Neutrophil (primary cell): ENCODE measurements around the gene DSG3.
"Not testable (repeated sequence)": the region's sequence is repeated elsewhere in the genome, so short reads cannot be mapped to it uniquely, and the experiment has no call there.

Source experiments
- H3K27ac ChIP-seq: fragments of 200-600 bp; sonication (generic); 2 replicates; pipeline ENCODE4 v1.5.1; 2016; ENCODE audit warnings: mild to moderate bottlenecking, moderate library complexity
- H3K27me3 ChIP-seq: fragments of 200-600 bp; sonication (generic); 2 replicates; pipeline ENCODE4 v1.6.0; 2016; ENCODE audit warnings: mild to moderate bottlenecking
- H3K36me3 ChIP-seq: fragments of 200-600 bp; sonication (generic); 2 replicates; pipeline ENCODE4 v1.5.1; 2017
- H3K4me1 ChIP-seq, 2 experiments: fragments of 200-600 bp in 1 of 2; sonication (generic) in 1 of 2; 1 replicate in 1 of 2; 2 replicates in 1 of 2; pipeline versions ENCODE4 v1.5.1 to v1.6.1; 2013 to 2016; ENCODE audit warnings: low read depth in 1 of 2, low read length in 1 of 2, mild to moderate bottlenecking in 1 of 2, moderate library complexity in 1 of 2; ENCODE audit not compliant: control insufficient read depth in 1 of 2, insufficient read depth in 1 of 2
- H3K4me3 ChIP-seq, 2 experiments: fragments of 200-600 bp in 1 of 2; sonication (generic) in 1 of 2; 1 replicate in 1 of 2; 2 replicates in 1 of 2; pipeline ENCODE4 v1.5.1; 2013 to 2016; ENCODE audit warnings: low read depth in 1 of 2, low read length in 1 of 2, mild to moderate bottlenecking in 1 of 2, moderate library complexity in 1 of 2
- H3K9me3 ChIP-seq: fragments of 200-600 bp; sonication (generic); 2 replicates; pipeline ENCODE4 v1.5.1; 2016
- CTCF ChIP-seq: fragments of 200-600 bp; sonication (generic); IDR thresholded peaks from 2 replicates; pipeline ENCODE4 v1.5.1; 2016; ENCODE audit warnings: antibody characterized with exemption

Gene DSG3

GRCh38 chr18:31490387-31490786, 42.8 kb downstream of the DSG3 start:
- H3K36me3 ChIP-seq, result no peaks in the 10 kb centered on the region
- H3K9me3 ChIP-seq, result no peaks in the 10 kb centered on the region
- no peak overlapping the region for H3K4me3 ChIP-seq
- H3K27me3 ChIP-seq, result peaks cover 9% of the 10 kb centered on the region
- H3K27ac ChIP-seq, result no peak overlapping the region
- TF ChIP-seq CTCF, result no peak
- H3K4me1 ChIP-seq, result no peaks in the 10 kb centered on the region

- H3K9me3 ChIP-seq, result no peaks in the 10 kb centered on the region
- no peak for TF ChIP-seq CTCF
- H3K27me3 ChIP-seq, result peaks cover 14% of the 10 kb centered on the region
- H3K27ac ChIP-seq, result no peak overlapping the region
- no peaks in the 10 kb centered on the region for H3K36me3 ChIP-seq
- H3K4me1 ChIP-seq, result no peaks in the 10 kb centered on the region
- no peak overlapping the region for H3K4me3 ChIP-seq
Measured at GRCh38 chr18:31490833-31491232, 43.3 kb downstream of the DSG3 start.

- Histone ChIP-seq H3K4me3 (no peak overlapping the region), H3K9me3 (no peaks in the 10 kb centered on the region), H3K36me3 (no peaks in the 10 kb centered on the region), H3K27me3 (peaks cover 21% of the 10 kb centered on the region), H3K27ac (no peak overlapping the region), H3K4me1 (no peaks in the 10 kb centered on the region)
- TF ChIP-seq CTCF, result no peak
Measured at GRCh38 chr18:31491586-31491985, 44.0 kb downstream of the DSG3 start.

- Histone ChIP-seq H3K27me3 (peaks cover 32% of the 10 kb centered on the region), H3K9me3 (no peaks in the 10 kb centered on the region), H3K27ac (no peak overlapping the region), H3K4me1 (peaks cover 0 to 4% of the 10 kb centered on the region in 2 experiments), H3K4me3 (no peak overlapping the region), H3K36me3 (no peaks in the 10 kb centered on the region)
- TF ChIP-seq CTCF, result no peak
Measured at GRCh38 chr18:31492671-31493070, 45.1 kb downstream of the DSG3 start.

GRCh38 chr18:31493171-31493570, 45.6 kb downstream of the DSG3 start:
- H3K27me3 ChIP-seq, result peaks cover 37% of the 10 kb centered on the region
- TF ChIP-seq CTCF, result no peak
- H3K27ac ChIP-seq, result no peak overlapping the region
- H3K36me3 ChIP-seq, result no peaks in the 10 kb centered on the region
- H3K4me1 ChIP-seq, result peaks cover 1 to 9% of the 10 kb centered on the region in 2 experiments
- no peak overlapping the region for H3K4me3 ChIP-seq
- no peaks in the 10 kb centered on the region for H3K9me3 ChIP-seq

- Histone ChIP-seq H3K27me3 (peaks cover 45% of the 10 kb centered on the region), H3K4me3 (no peak overlapping the region), H3K36me3 (no peaks in the 10 kb centered on the region), H3K9me3 (no peaks in the 10 kb centered on the region), H3K27ac (no peak overlapping the region), H3K4me1 (peaks cover 5 to 17% of the 10 kb centered on the region in 2 experiments)
- no peak for TF ChIP-seq CTCF
Measured at GRCh38 chr18:31493941-31494340, 46.4 kb downstream of the DSG3 start.

GRCh38 chr18:31494705-31495244, 47.2 kb downstream of the DSG3 start:
- not testable (repeated sequence) for H3K9me3 ChIP-seq, H3K27ac ChIP-seq, H3K4me3 ChIP-seq, H3K36me3 ChIP-seq
- H3K4me1 ChIP-seq, result peaks cover 5 to 17% of the 10 kb centered on the region in 2 experiments
- H3K27me3 ChIP-seq, result peaks cover 53% of the 10 kb centered on the region
